H9 (cell line): Measurements from ENCODE around the gene SZRD1. TPM values are rescaled to one million over a fixed set of nuclear protein-coding genes. Genes with fewer than 3 reads are reported as not detected.

Source experiments
- DNase-seq: peaks from one replicate; pipeline ENCODE4 v3.0.0-alpha.2; 2017
- H2AFZ ChIP-seq: one replicate; pipeline ENCODE4 v1.6.1; 2013; ENCODE audit warnings: mild to moderate bottlenecking, low read length, control low read depth, moderate library complexity
- H2AK5ac ChIP-seq: 2 replicates; pipeline ENCODE4 v1.6.1; 2013; ENCODE audit warnings: low read length, control low read depth, mixed read lengths; ENCODE audit not compliant: insufficient read length
- H2BK120ac ChIP-seq: one replicate; pipeline ENCODE4 v1.6.1; 2013; ENCODE audit warnings: low read depth, mild to moderate bottlenecking, low read length, control low read depth, inconsistent platforms; ENCODE audit not compliant: poor library complexity, severe bottlenecking
- H2BK12ac ChIP-seq: 2 replicates; pipeline ENCODE4 v1.6.1; 2013; ENCODE audit warnings: low read length, control low read depth, mixed read lengths, low read depth; ENCODE audit not compliant: insufficient read length
- H2BK15ac ChIP-seq: 2 replicates; pipeline ENCODE4 v1.6.1; 2013; ENCODE audit warnings: low read depth, low read length, control low read depth
- H2BK20ac ChIP-seq: one replicate; pipeline ENCODE4 v1.6.1; 2013; ENCODE audit warnings: low read depth, mild to moderate bottlenecking, low read length, control low read depth, inconsistent platforms; ENCODE audit not compliant: poor library complexity, severe bottlenecking
- H2BK5ac ChIP-seq: 2 replicates; pipeline ENCODE4 v1.6.1; 2013; ENCODE audit warnings: low read length, control low read depth, mixed read lengths; ENCODE audit not compliant: insufficient read length
- H3K14ac ChIP-seq: 2 replicates; pipeline ENCODE4 v1.6.1; 2013; ENCODE audit warnings: low read length, control low read depth; ENCODE audit not compliant: insufficient read depth
- H3K18ac ChIP-seq: 2 replicates; pipeline ENCODE4 v1.6.1; 2013; ENCODE audit warnings: low read depth, mild to moderate bottlenecking, mixed read lengths, low read length, control low read depth; ENCODE audit not compliant: insufficient read length
- H3K23ac ChIP-seq: 2 replicates; pipeline ENCODE4 v1.6.1; 2013; ENCODE audit warnings: low read length, control low read depth, mixed read lengths, low read depth; ENCODE audit not compliant: insufficient read length
- H3K23me2 ChIP-seq: 2 replicates; pipeline ENCODE4 v1.6.1; 2013; ENCODE audit warnings: low read depth, mild to moderate bottlenecking, mixed read lengths, low read length, control low read depth; ENCODE audit not compliant: insufficient read length, poor library complexity, severe bottlenecking
- H3K27ac ChIP-seq: 2 replicates; pipeline ENCODE4 v1.5.1; 2013; ENCODE audit warnings: low read length, control low read depth, mixed read lengths, low read depth; ENCODE audit not compliant: insufficient read length
- H3K27me3 ChIP-seq: 2 replicates; pipeline ENCODE4 v1.6.1; 2013; ENCODE audit warnings: low read length, control low read depth, inconsistent platforms; ENCODE audit not compliant: insufficient read depth
- H3K4ac ChIP-seq: 2 replicates; pipeline ENCODE4 v1.6.1; 2013; ENCODE audit warnings: low read depth, mild to moderate bottlenecking, control low read depth, inconsistent platforms, low read length, moderate library complexity
- H3K4me1 ChIP-seq: 2 replicates; pipeline ENCODE4 v1.6.1; 2013; ENCODE audit warnings: low read length, control low read depth, inconsistent platforms; ENCODE audit not compliant: insufficient read depth
- H3K4me2 ChIP-seq: 2 replicates; pipeline ENCODE4 v1.6.1; 2013; ENCODE audit warnings: low read length, control low read depth, mixed read lengths; ENCODE audit not compliant: insufficient read length, insufficient read depth
- H3K56ac ChIP-seq: 2 replicates; pipeline ENCODE4 v1.6.1; 2013; ENCODE audit warnings: low read depth, mild to moderate bottlenecking, mixed read lengths, low read length, control low read depth; ENCODE audit not compliant: insufficient read length
- H3K79me1 ChIP-seq: 2 replicates; pipeline ENCODE4 v1.6.1; 2013; ENCODE audit warnings: low read depth, mild to moderate bottlenecking, moderate library complexity, low read length, control low read depth, inconsistent platforms; ENCODE audit not compliant: insufficient read depth, poor library complexity, severe bottlenecking
- H3K79me2 ChIP-seq: 2 replicates; pipeline ENCODE4 v1.6.1; 2013; ENCODE audit warnings: low read length, control low read depth, inconsistent platforms; ENCODE audit not compliant: insufficient read depth
- H3K9ac ChIP-seq: 2 replicates; pipeline ENCODE4 v1.6.1; 2013; ENCODE audit warnings: low read length, control low read depth, mixed read lengths; ENCODE audit not compliant: insufficient read length; ENCODE audit errors: extremely low read depth
- H3K9me3 ChIP-seq: one replicate; pipeline ENCODE4 v1.6.1; 2013; ENCODE audit warnings: low read depth, low read length, inconsistent platforms; ENCODE audit not compliant: control insufficient read depth
- H3T11ph ChIP-seq: one replicate; pipeline ENCODE4 v1.6.1; 2013; ENCODE audit warnings: mild to moderate bottlenecking, low read length, control low read depth, inconsistent platforms
- H4K20me1 ChIP-seq: one replicate; pipeline ENCODE4 v1.6.1; 2013; ENCODE audit not compliant: control insufficient read depth, insufficient read length, insufficient read depth
- H4K5ac ChIP-seq: 2 replicates; pipeline ENCODE4 v1.6.1; 2013; ENCODE audit warnings: low read depth, mild to moderate bottlenecking, mixed read lengths, low read length, control low read depth; ENCODE audit not compliant: insufficient read length
- H4K8ac ChIP-seq: replicated peaks from 2 replicates; pipeline ENCODE4 v1.6.1; 2013; ENCODE audit warnings: low read length, control low read depth, mixed read lengths, low read depth; ENCODE audit not compliant: insufficient read length
- H4K91ac ChIP-seq: 2 replicates; pipeline ENCODE4 v1.6.1; 2013; ENCODE audit warnings: low read depth, mild to moderate bottlenecking, moderate library complexity, mixed read lengths, low read length, control low read depth; ENCODE audit not compliant: insufficient read length
- H3K27ac Mint-ChIP-seq, 3 experiments: 2 replicates in 2 of 3; 3 replicates in 1 of 3; pipeline ENCODE4 v1.8.0; 2020 to 2021; ENCODE audit warnings: mixed read lengths in 3 of 3, mild to moderate bottlenecking in 1 of 3, moderate library complexity in 1 of 3
- H3K27me3 Mint-ChIP-seq: 2 replicates; pipeline ENCODE4 v1.8.0; 2021; ENCODE audit warnings: low read depth, mild to moderate bottlenecking, moderate library complexity, mixed read lengths
- H3K36me3 Mint-ChIP-seq, 3 experiments: 2 replicates in 2 of 3; 3 replicates in 1 of 3; pipeline ENCODE4 v1.8.0; 2020 to 2021; ENCODE audit warnings: low read depth in 3 of 3, mixed read lengths in 3 of 3; ENCODE audit not compliant: insufficient read depth in 1 of 3
- H3K4me1 Mint-ChIP-seq, 2 experiments: 2 replicates each; pipeline ENCODE4 v1.8.0; 2020; ENCODE audit warnings: mixed read lengths in 2 of 2
- H3K4me3 Mint-ChIP-seq, 2 experiments: 2 replicates in 1 of 2; 3 replicates in 1 of 2; pipeline ENCODE4 v1.8.0; 2020 to 2021; ENCODE audit warnings: mild to moderate bottlenecking in 2 of 2, mixed read lengths in 2 of 2, moderate library complexity in 1 of 2
- H3K9me3 Mint-ChIP-seq, 2 experiments: 2 replicates in 1 of 2; 3 replicates in 1 of 2; pipeline ENCODE4 v1.8.0; 2020; ENCODE audit warnings: mild to moderate bottlenecking in 2 of 2, mixed read lengths in 2 of 2, moderate library complexity in 1 of 2
- CTCF ChIP-seq: fragments of 200-600 bp; sonication (generic); conservative IDR thresholded peaks from 3 replicates; pipeline ENCODE4 v1.8.0; 2021; ENCODE audit warnings: antibody characterized with exemption, mild to moderate bottlenecking
- WGBS: extraction: QIAGEN DNeasy Blood & Tissue Kit; methylation state at CpG from one replicate; pipeline ENCODE4 v1.1.7; 2013; ENCODE audit warnings: missing lambda C conversion rate, low lambda C conversion rate, mixed read lengths; ENCODE audit not compliant: insufficient read length; ENCODE audit errors: extremely low coverage; 5-methylcytosine and 5-hydroxymethylcytosine counted together
- total RNA-seq: library from RNA; stranded (reverse); gene quantifications from 2 replicates; pipeline ENCODE4 v1.2.1, GENCODE V29; 2021

The SZRD1 gene
- total RNA-seq, 1 experiment from 2014 or later: 118 TPM

GRCh38 chr1:16443975-16444770, 77.1 kb downstream of the SZRD1 start:
- no peak overlapping the region for H2BK120ac ChIP-seq
- no peaks in the 10 kb centered on the region for H3K4me1 ChIP-seq
- H3K23ac ChIP-seq: no peak overlapping the region
- peaks cover 2% of the 10 kb centered on the region for H3K79me2 ChIP-seq
- Mint-ChIP-seq H3K27me3 (peaks cover 5% of the 10 kb centered on the region), H3K27ac (no peak overlapping the region), H3K9me3 (no peaks in the 10 kb centered on the region), H3K4me3 (no peak overlapping the region), H3K4me1 (peaks cover 5 to 10% of the 10 kb centered on the region in 2 experiments), H3K36me3 (peaks cover 9 to 44% (median 38%) of the 10 kb centered on the region in 3 experiments; a peak in 6 of 7 replicates)
- no peak overlapping the region for H4K5ac ChIP-seq
- H2BK15ac ChIP-seq: no peak overlapping the region
- no peak overlapping the region for H3K56ac ChIP-seq
- H2BK12ac ChIP-seq: no peak overlapping the region
- H4K20me1 ChIP-seq: no peaks in the 10 kb centered on the region
- H2BK20ac ChIP-seq: no peak overlapping the region
- TF ChIP-seq CTCF: no peak
- H3K4ac ChIP-seq: no peak overlapping the region
- H2BK5ac ChIP-seq: no peak overlapping the region
- no CpG with 5 or more reads among the region's 14 CpGs for WGBS
- no peak overlapping the region for H3K9ac ChIP-seq
- no peaks in the 10 kb centered on the region for H3K27me3 ChIP-seq
- H4K91ac ChIP-seq: no peak overlapping the region
- no peak overlapping the region for H3K14ac ChIP-seq
- H3K79me1 ChIP-seq: no peaks in the 10 kb centered on the region
- H3K23me2 ChIP-seq: peaks cover 6% of the 10 kb centered on the region
- no peaks in the 10 kb centered on the region for H3K9me3 ChIP-seq
- no peak overlapping the region for H2AFZ ChIP-seq
- no peak overlapping the region for H4K8ac ChIP-seq
- H3K27ac ChIP-seq: no peak overlapping the region
- H2AK5ac ChIP-seq: no peak overlapping the region
- H3K18ac ChIP-seq: no peak overlapping the region
- DNase-seq: no peak
- no peak overlapping the region for H3K4me2 ChIP-seq
- H3T11ph ChIP-seq: no peak overlapping the region
